GM12864 (cell line): Measurements from ENCODE around the gene TTC16.

Experiments
- DNase-seq: peaks from one replicate; pipeline ENCODE4 v3.0.0-alpha.2; 2011; ENCODE audit warnings: low read depth
- H3K4me3 ChIP-seq: 2 replicates; pipeline ENCODE4 v1.5.1; 2011; ENCODE audit warnings: mild to moderate bottlenecking, low read depth, low read length, control low read depth
- TF ChIP-seq, protein P1 (sequence below): IDR thresholded peaks from 2 replicates; pipeline ENCODE4 v1.5.1; 2011; ENCODE audit warnings: low read depth, mild to moderate bottlenecking, moderate library complexity, low read length, control low read depth, inconsistent platforms; ENCODE audit errors: missing control alignments

TTC16 gene

GRCh38 chr9:127712371-127712770 lies 3.5 kb upstream of the TTC16 start:
- no peak overlapping the region for H3K4me3 ChIP-seq
- DNase-seq = no peak
- TF ChIP-seq, protein P1, sequence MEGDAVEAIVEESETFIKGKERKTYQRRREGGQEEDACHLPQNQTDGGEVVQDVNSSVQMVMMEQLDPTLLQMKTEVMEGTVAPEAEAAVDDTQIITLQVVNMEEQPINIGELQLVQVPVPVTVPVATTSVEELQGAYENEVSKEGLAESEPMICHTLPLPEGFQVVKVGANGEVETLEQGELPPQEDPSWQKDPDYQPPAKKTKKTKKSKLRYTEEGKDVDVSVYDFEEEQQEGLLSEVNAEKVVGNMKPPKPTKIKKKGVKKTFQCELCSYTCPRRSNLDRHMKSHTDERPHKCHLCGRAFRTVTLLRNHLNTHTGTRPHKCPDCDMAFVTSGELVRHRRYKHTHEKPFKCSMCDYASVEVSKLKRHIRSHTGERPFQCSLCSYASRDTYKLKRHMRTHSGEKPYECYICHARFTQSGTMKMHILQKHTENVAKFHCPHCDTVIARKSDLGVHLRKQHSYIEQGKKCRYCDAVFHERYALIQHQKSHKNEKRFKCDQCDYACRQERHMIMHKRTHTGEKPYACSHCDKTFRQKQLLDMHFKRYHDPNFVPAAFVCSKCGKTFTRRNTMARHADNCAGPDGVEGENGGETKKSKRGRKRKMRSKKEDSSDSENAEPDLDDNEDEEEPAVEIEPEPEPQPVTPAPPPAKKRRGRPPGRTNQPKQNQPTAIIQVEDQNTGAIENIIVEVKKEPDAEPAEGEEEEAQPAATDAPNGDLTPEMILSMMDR = no peak

GRCh38 chr9:127712867-127713266 lies 3.0 kb upstream of the TTC16 start:
- TF ChIP-seq, protein P1 = no peak

GRCh38 chr9:127714020-127714750 lies 1.7 kb upstream of the TTC16 start:
- no peak for DNase-seq
- TF ChIP-seq, protein P1 = no peak
- H3K4me3 ChIP-seq = peak overlapping the region; percentile 71

More at GRCh38 chr9:127712867-127713266, 3.0 kb upstream of the TTC16 start:
- no peak for DNase-seq
- H3K4me3 ChIP-seq = no peak overlapping the region

GRCh38 chr9:127714951-127715469 lies 869 bp upstream of the TTC16 start:
- peak overlapping the region; percentile 71 for H3K4me3 ChIP-seq
- DNase-seq = no peak
- TF ChIP-seq, protein P1 = no peak

DNA sequence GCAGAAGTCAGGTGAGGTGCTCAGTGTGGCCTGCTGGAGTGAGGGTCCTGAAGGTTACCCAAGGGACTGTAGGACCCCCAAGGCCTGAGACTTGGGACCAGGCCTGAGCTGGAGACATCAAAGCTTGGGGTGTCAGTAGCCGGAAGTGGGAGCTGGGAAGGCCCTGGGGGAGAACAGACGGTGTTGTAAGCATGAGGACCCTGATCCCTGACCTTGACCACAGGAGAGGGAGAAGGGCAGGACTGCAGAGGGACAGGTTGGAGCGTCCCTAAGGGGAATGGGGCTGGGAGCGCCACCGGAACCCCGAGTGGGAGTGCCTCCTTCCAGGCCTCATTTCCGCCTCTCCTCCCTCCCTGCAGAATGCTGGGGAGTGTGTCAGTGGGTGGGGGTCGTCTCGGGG lies 533 bp downstream of the TTC16 start:
- H3K4me3 ChIP-seq = peak overlapping the region; percentile 71
- TF ChIP-seq, protein P1 = no peak
- no peak for DNase-seq

- H3K4me3 ChIP-seq = no peak overlapping the region
- DNase-seq = no peak
- TF ChIP-seq, protein P1 = no peak
These were observed 1.9 kb downstream of the TTC16 start for GRCh38 chr9:127717766-127718165.
